DOHH2 (cell line): Measurements from ENCODE around the gene GYS2.

ENCODE experiments used
- CTCF ChIP-seq: fragments of 200-600 bp; sonication (generic); IDR thresholded peaks from one replicate; pipeline ENCODE4 v1.5.1; 2014; ENCODE audit warnings: antibody characterized with exemption, mild to moderate bottlenecking, low read depth, low read length; ENCODE audit not compliant: poor library complexity, severe bottlenecking
- EZH2phosphoT487 ChIP-seq: fragments of 200-600 bp; sonication (generic); IDR thresholded peaks from 2 replicates; pipeline ENCODE4 v1.6.1; 2017; ENCODE audit warnings: borderline replicate concordance, mild to moderate bottlenecking, antibody characterized with exemption, low read length, moderate library complexity, mixed read lengths

GRCh38 chr12:21502872-21503271 lies 101.8 kb downstream of the GYS2 start:
- TF ChIP-seq CTCF, result no peak
- TF ChIP-seq EZH2phosphoT487, result no peak
